Activated CD4-positive, alpha-beta T cell treated with anti-CD3 and anti-CD28 coated beads, Interleukin-2, amount 50 U/mL, for 48 hours (primary cell): ENCODE data around the gene HOXA9.

Experiments used
- DNase-seq, 2 experiments: peaks; one replicate each; pipeline ENCODE4 v3.0.0-alpha.2; 2020

HOXA9 gene

GRCh38 chr7:27200761-27201579, 35.6 kb upstream of the HOXA9 start:
- DNase-seq: no peak

GRCh38 chr7:27199849-27200760, 34.8 kb upstream of the HOXA9 start, which contains the start of gene HOXA13:
HOXA13 (minus strand) TSS chr7:27200091; CDS start chr7:27200077, 14 bp downstream.
- no peak for DNase-seq

- DNase-seq: no peak
Measured at GRCh38 chr7:27198871-27199801, 33.8 kb upstream of the HOXA9 start.

GRCh38 chr7:27198138-27198841, 33.0 kb upstream of the HOXA9 start:
- no peak for DNase-seq

GRCh38 chr7:27197137-27198042, 32.1 kb upstream of the HOXA9 start:
- DNase-seq: no peak

GRCh38 chr7:27196287-27196767, 31.0 kb upstream of the HOXA9 start:
- peak; percentile 91 for DNase-seq

- no peak for DNase-seq
Measured at GRCh38 chr7:27194686-27195379, 29.5 kb upstream of the HOXA9 start.

- DNase-seq: no peak
Measured at GRCh38 chr7:27194002-27194352, 28.6 kb upstream of the HOXA9 start.

- DNase-seq: no peak
Measured at GRCh38 chr7:27193335-27194001, 28.1 kb upstream of the HOXA9 start.

GRCh38 chr7:27192546-27193334, 27.4 kb upstream of the HOXA9 start:
- DNase-seq: no peak

- no peak for DNase-seq
Measured at GRCh38 chr7:27191833-27192545, 26.7 kb upstream of the HOXA9 start.

- DNase-seq: no peak
Measured at GRCh38 chr7:27191161-27191731, 25.9 kb upstream of the HOXA9 start.

GRCh38 chr7:27189997-27190748, 24.8 kb upstream of the HOXA9 start:
- no peak for DNase-seq

- DNase-seq: no peak
Measured at GRCh38 chr7:27189295-27189996, 24.1 kb upstream of the HOXA9 start.

GRCh38 chr7:27188386-27189294, 23.3 kb upstream of the HOXA9 start:
- DNase-seq: peak in 1 of 2 experiments; percentile 42
